ENCODE results near the gene WNK4.

Gene WNK4

GRCh38 chr17:42797067-42798007 lies 16.9 kb downstream of the WNK4 start:
- DNase-seq: no peak

- DNase-seq: no peak
These were observed 17.6 kb downstream of the WNK4 start for GRCh38 chr17:42798011-42798382.

GRCh38 chr17:42798383-42799380 lies 18.3 kb downstream of the WNK4 start, which contains the start of the genes CNTD1 and COA3:
Gene CNTD1 (plus strand): TSS chr17:42798861. CDS start chr17:42799068, 207 bp downstream.
Gene COA3 (minus strand): TSS chr17:42798704. CDS start chr17:42798681, 23 bp downstream.
- peak; percentile 75 to 76 for DNase-seq

GRCh38 chr17:42803074-42803883 lies 22.9 kb downstream of the WNK4 start:
- no peak for DNase-seq

GRCh38 chr17:42804918-42805367 lies 24.5 kb downstream of the WNK4 start:
- DNase-seq: no peak

GRCh38 chr17:42806249-42806648 lies 25.8 kb downstream of the WNK4 start:
- no peak for DNase-seq

GRCh38 chr17:42809250-42809649 lies 28.8 kb downstream of the WNK4 start:
- no peak for DNase-seq

GRCh38 chr17:42814633-42815399 lies 34.4 kb downstream of the WNK4 start:
- no peak for DNase-seq

- DNase-seq: no peak
These were observed 37.5 kb downstream of the WNK4 start for GRCh38 chr17:42817866-42818265.

- no peak for DNase-seq
These were observed 38.0 kb downstream of the WNK4 start for GRCh38 chr17:42818379-42818778.

GRCh38 chr17:42819939-42820535 lies 39.6 kb downstream of the WNK4 start:
- peak; percentile 71 to 72 for DNase-seq

GRCh38 chr17:42821176-42821575 lies 40.8 kb downstream of the WNK4 start:
- DNase-seq: no peak

- DNase-seq: no peak
These were observed 47.1 kb downstream of the WNK4 start for GRCh38 chr17:42827472-42827871.

- no peak for DNase-seq
These were observed 50.6 kb downstream of the WNK4 start for GRCh38 chr17:42830971-42831370.

GRCh38 chr17:42832213-42832933 lies 52.0 kb downstream of the WNK4 start:
- no peak for DNase-seq

GRCh38 chr17:42832934-42833766 lies 52.7 kb downstream of the WNK4 start, which contains the start of gene PSME3:
Gene PSME3 (plus strand): TSS chr17:42833397. CDS start chr17:42833632, 235 bp downstream.
- DNase-seq: peak; percentile 90 to 91

GRCh38 chr17:42833767-42834422 lies 53.5 kb downstream of the WNK4 start:
- no peak for DNase-seq

- DNase-seq: no peak
These were observed 55.3 kb downstream of the WNK4 start for GRCh38 chr17:42835732-42836131.

Data from CD4-positive, alpha-beta T cell treated with Interleukin-4 for 1 hour (primary cell).